NCI-H774 (cell line): ENCODE results near the gene ENAH.
"Not testable (repeated sequence)": the region's sequence is repeated elsewhere in the genome, so short reads cannot be mapped to it uniquely, and the experiment has no call there.

Experiments
- DNase-seq: peaks from one replicate; lab custom pipeline; 2025; lab: John Stamatoyannopoulos, UW

The ENAH gene

GRCh38 chr1:225674381-225674780 is 21.5 kb upstream of the ENAH start:
- DNase-seq = no peak

- no peak for DNase-seq
Measured at GRCh38 chr1:225670806-225671733, 18.1 kb upstream of the ENAH start.

GRCh38 chr1:225670356-225670755 is 17.4 kb upstream of the ENAH start:
- no peak for DNase-seq

GRCh38 chr1:225668222-225668621 is 15.3 kb upstream of the ENAH start:
- no peak for DNase-seq

GRCh38 chr1:225667362-225667761 is 14.4 kb upstream of the ENAH start:
- no peak for DNase-seq

- no peak for DNase-seq
Measured at GRCh38 chr1:225666495-225666894, 13.6 kb upstream of the ENAH start.

- no peak for DNase-seq
Measured at GRCh38 chr1:225664762-225665161, 11.8 kb upstream of the ENAH start.

- DNase-seq = no peak
Measured at GRCh38 chr1:225662155-225662554, 9.2 kb upstream of the ENAH start.

GRCh38 chr1:225660544-225660946 is 7.6 kb upstream of the ENAH start:
- no peak for DNase-seq

- DNase-seq = no peak
Measured at GRCh38 chr1:225658041-225658440, 5.1 kb upstream of the ENAH start.

- no peak for DNase-seq
Measured at GRCh38 chr1:225657462-225657989, 4.6 kb upstream of the ENAH start.

- not testable (repeated sequence) for DNase-seq
Measured at GRCh38 chr1:225656259-225656655, 3.3 kb upstream of the ENAH start.

GRCh38 chr1:225655509-225656258 is 2.8 kb upstream of the ENAH start:
- DNase-seq = no peak

GRCh38 chr1:225654688-225655508 is 2.0 kb upstream of the ENAH start:
- DNase-seq = no peak

GRCh38 chr1:225654277-225654597 is 1.3 kb upstream of the ENAH start:
- no peak for DNase-seq

GRCh38 chr1:225653463-225654276 is 747 bp upstream of the ENAH start:
- peak; percentile 70 for DNase-seq

- peak; percentile 22 for DNase-seq
Measured at GRCh38 chr1:225651872-225652728, 823 bp downstream of the ENAH start.

GRCh38 chr1:225651376-225651871 is 1.5 kb downstream of the ENAH start:
- no peak for DNase-seq

GRCh38 chr1:225650179-225650578 is 2.7 kb downstream of the ENAH start:
- no peak for DNase-seq
